ENCODE data around the gene DISC1.

The DISC1 gene

GRCh38 chr1:231702331-231702730 is 75.7 kb downstream of the DISC1 start:
- Histone ChIP-seq H3K9me3 (ENCODE audit: insufficient read depth, low read length) (no peaks in the 10 kb centered on the region), H3K9ac (ENCODE audit: low read length) (no peak overlapping the region), H3K27me3 (ENCODE audit: low read length) (no peaks in the 10 kb centered on the region), H2AFZ (ENCODE audit: low read depth, low read length, severe bottlenecking) (no peak overlapping the region), H4K20me1 (ENCODE audit: low read depth, low read length) (no peaks in the 10 kb centered on the region), H3F3A (ENCODE audit: insufficient read depth) (no peaks in the 10 kb centered on the region), H3K4me2 (ENCODE audit: low read depth, low read length, poor library complexity, severe bottlenecking) (no peak overlapping the region), H3K9me2 (replicated peaks; ENCODE audit: insufficient read depth, low read length) (no peaks in the 10 kb centered on the region), H3K36me3 (ENCODE audit: low read length) (no peaks in the 10 kb centered on the region), H3K4me3 (ENCODE audit: insufficient read depth, low read length, poor library complexity, severe bottlenecking) (no peak overlapping the region), H3K79me2 (ENCODE audit: insufficient read depth, low read length) (no peaks in the 10 kb centered on the region), H3K27ac (ENCODE audit: low read depth, low read length) (no peak overlapping the region)
- TF ChIP-seq EZH2phosphoT487 (conservative IDR thresholded peaks at IDR 0.05; ENCODE audit: low read length) (no peak), CTCF (IDR thresholded peaks at IDR 0.05; ENCODE audit: insufficient read depth, low read length, poor library complexity, severe bottlenecking) (no peak)

- Histone ChIP-seq H3F3A (ENCODE audit: insufficient read depth) (no peaks in the 10 kb centered on the region), H2AFZ (ENCODE audit: low read depth, low read length, severe bottlenecking) (no peak overlapping the region), H3K9ac (ENCODE audit: low read length) (no peak overlapping the region), H3K9me3 (ENCODE audit: insufficient read depth, low read length) (no peaks in the 10 kb centered on the region), H3K4me3 (ENCODE audit: insufficient read depth, low read length, poor library complexity, severe bottlenecking) (no peak overlapping the region), H4K20me1 (ENCODE audit: low read depth, low read length) (no peaks in the 10 kb centered on the region), H3K9me2 (replicated peaks; ENCODE audit: insufficient read depth, low read length) (no peaks in the 10 kb centered on the region), H3K79me2 (ENCODE audit: insufficient read depth, low read length) (no peaks in the 10 kb centered on the region), H3K36me3 (ENCODE audit: low read length) (no peaks in the 10 kb centered on the region), H3K27me3 (ENCODE audit: low read length) (no peaks in the 10 kb centered on the region), H3K27ac (ENCODE audit: low read depth, low read length) (no peak overlapping the region), H3K4me2 (ENCODE audit: low read depth, low read length, poor library complexity, severe bottlenecking) (no peak overlapping the region)
- no peak for TF ChIP-seq EZH2phosphoT487 (conservative IDR thresholded peaks at IDR 0.05; ENCODE audit: low read length)
Observed at GRCh38 chr1:231702804-231703203, 76.2 kb downstream of the DISC1 start.

GRCh38 chr1:231705806-231706760 is 79.5 kb downstream of the DISC1 start:
- H3K27ac ChIP-seq (ENCODE audit: low read depth, low read length) = no peak overlapping the region
- no peak overlapping the region for H3K4me2 ChIP-seq (ENCODE audit: low read depth, low read length, poor library complexity, severe bottlenecking)
- H4K20me1 ChIP-seq (ENCODE audit: low read depth, low read length) = no peaks in the 10 kb centered on the region
- no peak overlapping the region for H3K9ac ChIP-seq (ENCODE audit: low read length)
- no peak overlapping the region for H2AFZ ChIP-seq (ENCODE audit: low read depth, low read length, severe bottlenecking)
- H3F3A ChIP-seq (ENCODE audit: insufficient read depth) = no peaks in the 10 kb centered on the region
- no peak overlapping the region for H3K4me3 ChIP-seq (ENCODE audit: insufficient read depth, low read length, poor library complexity, severe bottlenecking)
- no peaks in the 10 kb centered on the region for H3K9me2 ChIP-seq (replicated peaks; ENCODE audit: insufficient read depth, low read length)
- no peak for TF ChIP-seq EZH2phosphoT487 (conservative IDR thresholded peaks at IDR 0.05; ENCODE audit: low read length)
- no peak for TF ChIP-seq CTCF (IDR thresholded peaks at IDR 0.05; ENCODE audit: insufficient read depth, low read length, poor library complexity, severe bottlenecking)
- H3K27me3 ChIP-seq (ENCODE audit: low read length) = no peaks in the 10 kb centered on the region
- H3K79me2 ChIP-seq (ENCODE audit: insufficient read depth, low read length) = no peaks in the 10 kb centered on the region
- H3K9me3 ChIP-seq (ENCODE audit: insufficient read depth, low read length) = no peaks in the 10 kb centered on the region
- no peaks in the 10 kb centered on the region for H3K36me3 ChIP-seq (ENCODE audit: low read length)

DNA sequence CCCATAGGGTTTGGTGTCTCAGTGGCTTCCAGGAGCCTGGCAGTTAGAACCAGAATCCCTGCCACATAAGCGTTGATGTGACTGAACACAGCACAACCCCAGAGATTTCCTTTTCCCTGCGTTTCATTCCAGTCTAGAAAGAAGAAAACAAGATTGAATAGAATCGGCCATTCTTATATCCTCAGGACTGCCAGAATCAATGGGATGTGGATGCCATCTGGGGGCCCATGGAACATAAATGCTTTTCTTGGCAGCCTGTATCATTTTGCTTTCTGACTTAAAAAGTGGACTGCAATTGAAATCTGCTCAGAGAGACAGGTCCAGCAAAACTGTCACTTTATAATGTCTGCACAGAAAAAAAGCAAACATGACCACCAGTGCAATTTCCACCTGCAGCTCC is 80.3 kb downstream of the DISC1 start:
- Histone ChIP-seq H3K4me3 (ENCODE audit: insufficient read depth, low read length, poor library complexity, severe bottlenecking) (no peak overlapping the region), H3K79me2 (ENCODE audit: insufficient read depth, low read length) (no peaks in the 10 kb centered on the region), H3K9me2 (replicated peaks; ENCODE audit: insufficient read depth, low read length) (no peaks in the 10 kb centered on the region), H3K9ac (ENCODE audit: low read length) (no peak overlapping the region), H3K27ac (ENCODE audit: low read depth, low read length) (no peak overlapping the region), H3K9me3 (ENCODE audit: insufficient read depth, low read length) (no peaks in the 10 kb centered on the region), H3K4me2 (ENCODE audit: low read depth, low read length, poor library complexity, severe bottlenecking) (no peak overlapping the region), H4K20me1 (ENCODE audit: low read depth, low read length) (no peaks in the 10 kb centered on the region), H3K36me3 (ENCODE audit: low read length) (no peaks in the 10 kb centered on the region), H2AFZ (ENCODE audit: low read depth, low read length, severe bottlenecking) (no peak overlapping the region), H3F3A (ENCODE audit: insufficient read depth) (no peaks in the 10 kb centered on the region), H3K27me3 (ENCODE audit: low read length) (no peaks in the 10 kb centered on the region)
- TF ChIP-seq CTCF (IDR thresholded peaks at IDR 0.05; ENCODE audit: insufficient read depth, low read length, poor library complexity, severe bottlenecking) (no peak), EZH2phosphoT487 (conservative IDR thresholded peaks at IDR 0.05; ENCODE audit: low read length) (no peak)
